Endothelial cell of hepatic sinusoid (primary cell): ENCODE measurements around the gene MON1A.

ENCODE experiments used
- in situ Hi-C: cut with HindIII; loops from 2 replicates; pipeline ENCODE4 v1.10.0; 2017; ENCODE audit warnings: low sequenced_read_pairs

The MON1A gene

DNA sequence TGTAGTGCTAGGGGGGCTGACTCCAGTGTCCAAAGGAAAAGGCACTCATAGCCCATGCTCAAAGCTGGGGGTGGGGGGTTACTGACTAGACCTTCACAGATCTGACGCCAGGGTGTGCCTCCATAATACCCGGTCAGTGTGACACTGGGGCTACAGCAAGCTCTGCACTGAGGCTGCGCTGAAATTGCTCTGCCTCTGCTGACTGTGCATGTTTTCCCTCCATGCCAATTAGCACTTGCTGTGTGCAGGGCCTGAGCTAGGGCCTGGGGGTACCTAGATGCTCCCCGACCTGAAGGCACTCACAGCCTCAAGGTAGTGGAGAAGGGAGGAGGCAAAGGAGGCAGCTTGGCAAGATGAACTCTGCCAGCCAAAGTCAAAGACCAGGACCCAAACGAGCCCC lies 65.1 kb downstream of the MON1A start:
- in situ Hi-C loops = loop anchor here (10.0 to 25.0 kb wide), 5 partner anchors 90 to 320 kb away; no protein-coding TSS in a partner anchor

DNA sequence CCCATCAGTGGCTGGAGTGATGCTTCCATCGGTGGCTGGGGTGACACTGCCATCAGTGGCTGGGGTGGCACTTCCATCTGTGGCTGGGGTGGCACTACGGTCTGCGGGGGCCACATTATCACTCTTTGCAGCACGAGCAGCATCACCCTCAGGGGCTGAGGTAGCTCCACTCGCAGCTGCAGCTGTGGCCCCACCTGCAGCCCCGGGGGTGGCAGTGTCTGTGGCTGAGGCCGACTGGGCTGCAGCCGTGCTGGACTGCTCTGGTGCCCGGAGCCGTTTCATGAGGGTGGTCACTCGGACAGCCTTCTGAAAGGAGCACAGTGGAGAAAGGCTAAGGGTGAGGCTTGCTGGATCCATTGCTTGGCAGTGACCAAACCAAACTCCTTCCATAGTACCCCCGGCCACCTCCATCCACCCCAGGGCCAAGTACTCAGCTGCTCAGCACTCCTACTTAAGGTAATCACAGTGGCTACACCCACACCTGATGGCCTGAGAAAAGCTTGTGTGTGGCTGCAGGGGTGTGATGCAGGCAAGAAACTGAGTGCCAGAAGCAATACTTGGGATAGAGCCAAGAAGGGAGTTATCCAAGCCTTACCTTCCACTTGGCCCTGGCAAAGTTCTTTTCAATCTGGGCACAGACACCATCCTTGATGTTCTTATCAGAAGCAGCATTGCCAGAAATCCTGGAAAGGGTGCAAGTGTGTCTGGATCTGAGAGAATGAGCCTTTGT lies 69.9 kb downstream of the MON1A start:
- in situ Hi-C loops = loop anchor here (10.0 to 25.0 kb wide), 5 partner anchors 85 to 325 kb away; no protein-coding TSS in a partner anchor
